Measurements from ENCODE around the gene ATPAF2.

Gene ATPAF2

GRCh38 chr17:18039535-18040260 lies 730 bp upstream of the ATPAF2 start:
- peak in 1 of 2 donors; percentile 37 for DNase-seq

DNA sequence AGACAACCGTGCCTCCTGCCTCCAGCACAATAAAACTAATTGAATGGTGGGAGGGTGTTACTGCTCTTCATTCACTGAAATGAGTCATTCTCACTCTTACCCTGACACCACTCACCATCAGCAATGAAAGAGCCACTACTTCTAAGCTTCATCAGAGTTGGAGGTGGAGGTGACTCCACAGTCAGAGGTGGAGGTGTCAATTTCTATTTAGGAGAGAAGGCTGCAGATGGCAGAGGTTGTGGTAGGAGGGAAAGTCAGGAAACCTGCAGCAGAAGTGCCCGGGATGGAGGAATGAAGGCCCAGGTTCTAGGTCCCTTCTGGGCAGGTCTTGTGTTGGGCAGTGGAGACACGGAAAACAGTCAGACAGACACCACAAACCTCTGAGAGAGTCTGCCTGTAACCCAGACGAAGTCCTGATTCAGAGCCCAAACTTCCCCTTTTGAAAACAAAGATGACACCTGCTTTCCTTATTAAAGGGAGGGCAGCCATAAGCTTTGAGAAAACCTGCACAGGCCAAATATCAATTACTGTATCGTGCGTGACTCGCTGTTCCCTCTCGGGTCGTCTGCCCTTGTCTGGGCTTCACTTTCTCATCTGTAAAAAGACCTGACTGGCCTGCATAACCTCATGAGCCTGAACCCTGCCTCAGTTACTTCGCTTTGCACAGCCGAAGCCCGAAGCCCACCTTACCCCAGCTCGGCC lies 668 bp downstream of the ATPAF2 start:
- peak in 1 of 2 donors; percentile 28 for DNase-seq

DNA sequence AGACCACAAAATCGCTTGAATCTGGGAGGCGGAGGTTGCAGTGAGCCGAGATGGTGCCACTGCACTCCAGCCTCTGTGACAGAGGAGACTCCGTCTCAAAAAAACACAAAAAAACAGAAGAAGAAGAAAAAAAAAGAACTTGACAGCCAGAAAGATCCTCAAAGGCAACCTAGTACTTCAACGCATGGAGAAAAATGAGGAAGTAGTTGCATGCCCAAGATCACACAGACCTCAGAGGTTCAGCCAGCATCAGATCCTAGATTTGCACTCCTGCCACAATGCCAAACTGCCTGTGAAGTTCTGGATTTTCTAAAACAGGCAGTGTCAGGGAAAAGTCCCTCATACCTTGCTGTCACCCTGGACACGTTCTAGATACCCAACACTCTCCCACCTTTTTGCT lies 1.5 kb downstream of the ATPAF2 start:
- peak in 1 of 2 donors; percentile 9 for DNase-seq

DNA sequence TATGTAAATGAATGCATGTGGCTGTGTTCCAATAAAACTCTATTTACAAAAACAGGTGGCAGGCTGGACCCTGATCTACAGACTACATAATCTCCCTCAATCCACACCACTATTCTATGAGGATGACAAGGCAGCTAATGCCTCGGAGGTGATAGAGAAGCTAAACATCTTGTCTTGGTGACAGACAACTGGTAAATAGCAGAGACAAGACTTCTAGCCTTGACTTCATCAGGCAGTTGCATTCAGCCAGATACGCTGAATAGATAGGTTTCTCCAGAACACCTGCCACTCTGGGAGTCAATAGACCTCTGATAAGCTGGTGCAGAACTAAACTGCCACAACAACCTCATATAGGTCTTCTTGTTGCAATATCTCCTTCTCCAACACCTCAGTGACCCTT lies 3.3 kb downstream of the ATPAF2 start:
- DNase-seq, result no peak

- DNase-seq, result peak; percentile 67 to 81
These were observed 5.4 kb downstream of the ATPAF2 start for GRCh38 chr17:18033442-18034099.

GRCh38 chr17:18031955-18032354 lies 7.0 kb downstream of the ATPAF2 start:
- no peak for DNase-seq

GRCh38 chr17:18028952-18029540 lies 9.9 kb downstream of the ATPAF2 start:
- DNase-seq, result no peak

- DNase-seq, result no peak
These were observed 10.6 kb downstream of the ATPAF2 start for GRCh38 chr17:18028114-18028951.

- no peak for DNase-seq
These were observed 11.7 kb downstream of the ATPAF2 start for GRCh38 chr17:18027280-18027679.

DNA sequence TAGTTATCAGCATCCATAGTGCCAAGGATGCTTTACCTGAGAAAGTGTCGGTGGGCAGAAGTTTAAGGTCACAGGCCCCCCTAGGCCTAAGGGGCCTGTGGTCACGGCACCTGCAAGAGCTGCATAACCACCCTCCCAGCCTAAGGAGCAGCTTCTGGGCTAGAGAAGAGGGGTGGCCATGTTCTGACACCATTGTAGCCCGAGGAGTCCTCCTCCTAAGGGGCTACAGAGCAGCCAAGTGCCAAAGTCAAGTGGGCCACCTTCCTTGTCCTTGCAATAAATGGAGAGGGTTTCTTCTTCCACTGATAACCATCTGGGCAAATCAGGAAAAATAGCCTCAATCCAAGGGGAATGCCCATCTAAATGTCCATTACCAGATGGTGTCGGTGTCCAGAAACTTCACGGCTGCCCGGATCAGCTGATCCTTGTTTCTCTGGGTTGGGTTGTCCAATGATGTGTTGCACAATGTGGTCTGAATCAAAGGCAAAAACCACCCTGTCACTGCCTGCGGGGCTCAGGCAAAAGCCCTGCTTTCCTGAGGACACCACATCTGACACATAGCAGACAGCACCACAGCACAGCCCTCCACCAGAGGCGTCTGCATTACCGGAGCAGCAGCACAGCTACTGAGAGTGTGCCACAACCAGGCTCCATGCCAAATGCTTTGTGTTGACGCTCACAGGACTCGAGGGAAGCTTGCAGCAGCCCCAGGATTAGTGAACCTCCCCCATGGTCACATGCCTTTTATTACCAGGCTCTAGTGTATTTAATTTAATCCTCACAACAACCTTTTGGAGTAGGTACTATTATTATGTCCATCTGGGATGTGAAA lies 12.8 kb downstream of the ATPAF2 start:
- DNase-seq, result peak; percentile 17 to 75

- DNase-seq, result peak; percentile 22 to 64
These were observed 13.6 kb downstream of the ATPAF2 start for GRCh38 chr17:18025241-18025944.

GRCh38 chr17:18021372-18021771 lies 17.6 kb downstream of the ATPAF2 start:
- DNase-seq, result no peak

GRCh38 chr17:18020971-18021370 lies 18.0 kb downstream of the ATPAF2 start:
- no peak for DNase-seq

DNA sequence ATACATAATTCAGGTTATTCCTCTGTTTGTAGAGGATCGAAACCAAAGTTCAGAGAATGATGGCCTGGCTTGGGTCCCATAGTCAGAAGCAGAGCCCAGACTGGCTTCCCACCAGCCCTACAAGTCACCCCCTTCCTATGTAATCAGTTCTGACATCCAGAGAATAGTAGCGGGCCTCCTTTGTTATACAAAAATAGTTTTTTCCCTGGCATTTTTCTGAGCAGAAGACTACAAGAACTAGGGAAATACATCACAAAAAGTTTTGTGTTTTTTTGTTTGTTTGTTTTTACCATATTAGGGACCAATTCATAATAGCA lies 19.2 kb downstream of the ATPAF2 start:
- no peak for DNase-seq

DNA sequence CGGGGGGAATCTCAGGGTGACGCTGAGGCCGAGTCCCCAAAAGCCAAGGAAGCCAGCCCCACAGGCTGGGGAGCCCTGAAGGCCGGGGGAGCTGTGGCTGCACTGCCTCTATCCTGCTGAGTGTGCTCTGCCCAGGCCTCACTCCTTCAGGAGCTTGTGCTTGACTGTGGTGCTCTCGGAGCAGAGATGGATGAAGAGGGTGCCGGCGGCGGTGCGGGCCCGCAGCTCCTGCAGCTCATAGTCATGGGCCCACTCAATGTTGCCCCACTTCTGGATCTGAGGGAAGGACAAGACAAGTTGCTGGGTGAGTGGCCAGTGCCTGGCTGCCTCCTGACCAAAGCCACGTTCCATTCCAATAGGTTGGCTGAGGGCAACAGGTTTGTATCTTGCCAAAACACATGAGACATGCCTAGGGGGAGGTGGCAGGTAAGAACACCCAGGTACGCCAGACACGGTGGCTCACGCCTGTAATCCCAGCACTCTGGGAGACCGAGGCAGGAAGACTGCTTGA lies 20.5 kb downstream of the ATPAF2 start:
- no peak for DNase-seq

GRCh38 chr17:18017958-18018357 lies 21.0 kb downstream of the ATPAF2 start:
- DNase-seq, result no peak

DNA sequence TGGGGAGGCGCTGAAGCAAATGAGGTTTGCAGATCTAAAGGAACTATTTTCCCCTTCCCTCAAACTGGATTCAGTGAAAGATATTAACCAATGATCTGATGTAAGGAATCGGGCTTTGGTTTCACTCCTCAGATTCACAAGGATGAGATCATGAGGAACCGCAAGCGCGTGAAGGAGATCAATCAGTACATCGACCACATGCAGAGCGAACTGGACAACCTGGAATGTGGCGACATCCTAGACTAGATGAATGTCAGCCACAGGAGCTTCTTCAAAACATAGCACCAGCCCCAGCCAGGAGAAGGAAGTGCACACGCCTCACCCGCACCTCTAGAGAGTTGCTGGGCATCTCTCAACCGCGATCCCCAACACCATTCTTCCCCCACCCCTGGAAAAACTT lies 22.5 kb downstream of the ATPAF2 start:
- DNase-seq, result no peak

DNA sequence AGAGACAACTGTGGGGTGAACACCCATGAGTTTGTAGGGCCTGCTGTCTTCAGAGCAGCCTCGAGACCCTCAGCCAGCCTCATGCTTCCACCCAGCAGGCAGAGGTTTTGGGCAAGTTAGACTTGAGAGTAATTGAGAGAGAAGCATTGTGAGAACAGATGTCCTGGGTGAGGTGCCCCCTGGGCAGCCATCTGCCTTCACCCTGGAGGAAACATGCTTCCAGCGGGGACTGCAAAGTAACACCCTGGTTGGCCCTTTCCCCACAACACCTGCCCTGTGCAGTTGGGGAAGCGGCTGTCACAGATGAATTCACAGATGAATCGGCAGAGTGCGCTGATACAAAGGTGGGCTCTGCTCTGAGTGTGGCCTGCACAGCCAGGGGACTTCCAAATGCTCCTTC lies 23.4 kb downstream of the ATPAF2 start:
- DNase-seq, result no peak

DNA sequence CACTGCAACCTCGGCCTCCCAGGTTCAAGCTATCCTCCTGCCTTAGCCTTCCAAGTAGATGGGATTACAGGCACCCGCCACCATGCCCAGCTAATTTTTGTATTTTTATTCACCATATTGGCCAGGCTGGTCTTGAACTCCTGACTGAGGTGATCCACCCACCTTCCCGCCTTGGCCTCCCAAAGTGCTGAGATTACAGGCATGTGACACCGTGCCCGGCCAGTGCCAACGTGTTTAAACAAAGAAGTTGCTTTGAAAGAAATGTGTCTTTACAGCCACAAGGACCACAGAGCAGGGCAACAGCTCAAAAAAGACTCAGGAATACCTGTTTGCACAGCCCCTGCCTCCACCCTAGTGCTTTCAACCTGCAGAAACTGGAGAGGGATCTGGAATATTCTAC lies 25.0 kb downstream of the ATPAF2 start:
- no peak for DNase-seq

DNA sequence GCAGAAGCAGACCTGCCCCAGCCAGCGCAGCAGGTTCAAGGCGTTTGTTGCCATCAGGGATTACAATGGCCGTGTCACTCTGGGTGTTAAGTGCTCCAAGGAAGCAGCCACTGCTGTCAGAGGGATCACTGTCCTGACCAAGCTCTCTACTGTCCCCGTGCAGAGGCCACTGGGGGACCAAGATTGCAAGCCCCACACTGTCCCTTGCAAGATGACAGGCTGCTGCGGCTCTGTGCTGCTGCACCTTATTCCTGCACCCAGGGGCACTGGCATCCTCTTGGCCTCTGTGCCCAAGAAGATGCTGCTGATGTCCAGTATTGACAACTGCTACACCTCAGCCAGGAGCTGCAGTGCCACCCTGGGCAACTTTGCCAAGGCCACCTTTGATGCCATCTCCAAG lies 27.7 kb downstream of the ATPAF2 start:
- no peak for DNase-seq

Measured in CD4-positive, alpha-beta T cell treated with Interleukin-1 beta for 1 hour (primary cell).